OCI-LY3 (cell line): Measurements from ENCODE around the gene FYN.

Source experiments
- H2AFZ ChIP-seq: fragments of 200-600, 300-600 bp; shearing (Covaris generic); 2 replicates; pipeline ENCODE4 v1.6.0; 2014; ENCODE audit warnings: antibody characterized with exemption, low read depth, low read length
- H3K27ac ChIP-seq: fragments of 200-600, 300-600 bp; sonication (generic); 2 replicates; pipeline ENCODE4 v1.5.1; 2014; ENCODE audit warnings: mild to moderate bottlenecking, low read length, moderate library complexity, mixed read lengths
- H3K27me3 ChIP-seq: fragments of 200-600, 300-600 bp; sonication (generic); 2 replicates; pipeline ENCODE4 v1.6.1; 2014; ENCODE audit warnings: low read depth, low read length, mixed read lengths
- H3K36me3 ChIP-seq: fragments of 200-600, 300-600 bp; sonication (generic); replicated peaks from 2 replicates; pipeline ENCODE3; 2014; ENCODE audit warnings: low read depth, low read length, mixed read lengths
- H3K4me1 ChIP-seq: fragments of 300-600, 200-600 bp; sonication (generic); 2 replicates; pipeline ENCODE4 v1.6.1; 2014; ENCODE audit warnings: low read length, mixed read lengths
- H3K4me2 ChIP-seq: fragments of 200-600, 300-600 bp; sonication (generic); 2 replicates; pipeline ENCODE4 v1.6.1; 2014; ENCODE audit warnings: low read length, mixed read lengths
- H3K4me3 ChIP-seq: fragments of 300-600, 200-600 bp; sonication (generic); 2 replicates; pipeline ENCODE4 v1.5.1; 2014; ENCODE audit warnings: antibody characterized with exemption, mild to moderate bottlenecking, low read length, moderate library complexity
- H3K79me2 ChIP-seq: fragments of 300-600, 200-600 bp; shearing (Covaris generic); 2 replicates; pipeline ENCODE4 v1.6.1; 2014; ENCODE audit warnings: mild to moderate bottlenecking, low read length, mixed read lengths
- H3K9ac ChIP-seq: fragments of 300-600, 200-600 bp; shearing (Covaris generic); 2 replicates; pipeline ENCODE4 v1.6.0; 2014; ENCODE audit warnings: mild to moderate bottlenecking, low read length, moderate library complexity
- H3K9me3 ChIP-seq: fragments of 200-600, 300-600 bp; shearing (Covaris generic); 2 replicates; pipeline ENCODE4 v1.6.1; 2014; ENCODE audit warnings: low read length, mixed read lengths; ENCODE audit not compliant: insufficient read depth
- H4K20me1 ChIP-seq: fragments of 200-600, 300-600 bp; sonication (generic); 2 replicates; pipeline ENCODE4 v1.6.1; 2016; ENCODE audit warnings: low read length, mixed read lengths; ENCODE audit not compliant: insufficient read depth
- CTCF ChIP-seq: fragments of 200-600, 300-600 bp; sonication (generic); IDR thresholded peaks from 2 replicates; pipeline ENCODE4 v1.5.1; 2014; ENCODE audit warnings: antibody characterized with exemption, low read length, low read depth
- EZH2phosphoT487 ChIP-seq: fragments of 200-600 bp; shearing (Covaris generic); IDR thresholded peaks from 2 replicates; pipeline ENCODE4 v1.6.1; 2018; ENCODE audit warnings: antibody characterized with exemption, mixed run types, low read depth

The FYN gene

GRCh38 chr6:111813237-111813636 lies 60.0 kb downstream of the FYN start:
- Histone ChIP-seq H3K36me3 (no peaks in the 10 kb centered on the region), H3K9me3 (no peaks in the 10 kb centered on the region), H4K20me1 (no peaks in the 10 kb centered on the region), H3K27me3 (no peaks in the 10 kb centered on the region; the same call in 1 of the 2 replicates), H3K27ac (no peak overlapping the region), H2AFZ (no peak overlapping the region), H3K4me1 (no peaks in the 10 kb centered on the region), H3K4me2 (no peak overlapping the region), H3K9ac (no peak overlapping the region), H3K4me3 (no peak overlapping the region), H3K79me2 (no peaks in the 10 kb centered on the region)
- TF ChIP-seq EZH2phosphoT487 (no peak), CTCF (no peak)

GRCh38 chr6:111812060-111813038 lies 60.9 kb downstream of the FYN start:
- Histone ChIP-seq H3K36me3 (no peaks in the 10 kb centered on the region), H3K4me3 (no peak overlapping the region), H3K9ac (no peak overlapping the region), H2AFZ (no peak overlapping the region), H3K4me1 (no peaks in the 10 kb centered on the region), H3K27me3 (no peaks in the 10 kb centered on the region; the same call in 1 of the 2 replicates), H3K79me2 (no peaks in the 10 kb centered on the region), H3K9me3 (no peaks in the 10 kb centered on the region), H3K27ac (no peak overlapping the region), H4K20me1 (no peaks in the 10 kb centered on the region), H3K4me2 (no peak overlapping the region)
- TF ChIP-seq CTCF = no peak
- TF ChIP-seq EZH2phosphoT487 = no peak

GRCh38 chr6:111810294-111811131 lies 62.7 kb downstream of the FYN start:
- peaks cover 8% of the 10 kb centered on the region for H3K4me1 ChIP-seq
- no peak overlapping the region for H2AFZ ChIP-seq
- H3K9me3 ChIP-seq = no peaks in the 10 kb centered on the region
- no peak overlapping the region for H3K9ac ChIP-seq
- H4K20me1 ChIP-seq = no peaks in the 10 kb centered on the region
- no peak overlapping the region for H3K4me3 ChIP-seq
- TF ChIP-seq EZH2phosphoT487 (no peak), CTCF (no peak)
- no peak overlapping the region for H3K27ac ChIP-seq
- H3K36me3 ChIP-seq = no peaks in the 10 kb centered on the region
- no peaks in the 10 kb centered on the region for H3K27me3 ChIP-seq
- H3K4me2 ChIP-seq = no peak overlapping the region
- no peaks in the 10 kb centered on the region for H3K79me2 ChIP-seq

GRCh38 chr6:111809766-111810165 lies 63.5 kb downstream of the FYN start:
- TF ChIP-seq CTCF (no peak), EZH2phosphoT487 (no peak)
- Histone ChIP-seq H2AFZ (no peak overlapping the region), H3K9ac (no peak overlapping the region), H3K4me1 (peaks cover 13% of the 10 kb centered on the region), H3K4me2 (no peak overlapping the region), H3K27me3 (no peaks in the 10 kb centered on the region), H3K4me3 (no peak overlapping the region), H3K79me2 (no peaks in the 10 kb centered on the region), H3K36me3 (no peaks in the 10 kb centered on the region), H3K9me3 (no peaks in the 10 kb centered on the region), H4K20me1 (no peaks in the 10 kb centered on the region), H3K27ac (no peak overlapping the region)
